ENCODE results near the gene DPH6. TPM values are rescaled to one million over a fixed set of nuclear protein-coding genes. Genes with fewer than 3 reads are reported as not detected.

The DPH6 gene
- total and polyA plus RNA-seq, 2 experiments from 2014 or later, result 14.2 to 28.6 TPM

GRCh38 chr15:35561308-35561707, 15.3 kb upstream of the DPH6 start:
- H3K36me3 ChIP-seq (ENCODE audit: low read depth), result no peaks in the 10 kb centered on the region
- no peaks in the 10 kb centered on the region for H3K79me2 ChIP-seq (ENCODE audit: insufficient read depth)
- no peak overlapping the region for H3K9ac ChIP-seq
- no peaks in the 10 kb centered on the region for H3K9me2 ChIP-seq (ENCODE audit: insufficient read depth)
- H3F3A ChIP-seq (ENCODE audit: insufficient read depth), result peaks cover 12% of the 10 kb centered on the region
- no peak overlapping the region for H3K27ac ChIP-seq
- no peaks in the 10 kb centered on the region for H4K20me1 ChIP-seq (ENCODE audit: insufficient read depth)
- no peaks in the 10 kb centered on the region for H3K27me3 ChIP-seq (replicated peaks; ENCODE audit: insufficient read depth)
- no peak for DNase-seq
- TF ChIP-seq EZH2 (IDR thresholded peaks at IDR 0.05; ENCODE audit: insufficient read depth, poor library complexity, severe bottlenecking), result no peak
- TF ChIP-seq EZH2phosphoT487 (IDR thresholded peaks at IDR 0.05; ENCODE audit: insufficient read depth, low read depth), result no peak
- no peak overlapping the region for H2AFZ ChIP-seq
- no peaks in the 10 kb centered on the region for H3K9me3 ChIP-seq (ENCODE audit: low read depth)
- in situ Hi-C loops (cut with MboI), result no loop called here
- H3K4me2 ChIP-seq (ENCODE audit: unreplicated experiment), result no peak overlapping the region
- H3K4me1 ChIP-seq (ENCODE audit: insufficient read depth), result peaks cover 13% of the 10 kb centered on the region
- no peak overlapping the region for H3K4me3 ChIP-seq
- 94% methylated on average over 1 of the region's 1 CpG for WGBS, 2 experiments (ENCODE audit: low coverage in 1 of 2, low lambda C conversion rate in 2 of 2, missing lambda C conversion rate in 2 of 2)

GRCh38 chr15:35560870-35561269, 14.9 kb upstream of the DPH6 start:
- H2AFZ ChIP-seq, result 0 out of 2 replicates have a peak overlapping the region, but pooled peaks have one; percentile 7
- no peaks in the 10 kb centered on the region for H3K36me3 ChIP-seq (ENCODE audit: low read depth)
- 76 to 84% methylated on average over 2 of the region's 2 CpGs for WGBS, 2 experiments (ENCODE audit: low coverage in 1 of 2, low lambda C conversion rate in 2 of 2, missing lambda C conversion rate in 2 of 2)
- no peak overlapping the region for H3K27ac ChIP-seq
- H3K4me1 ChIP-seq (ENCODE audit: insufficient read depth), result peaks cover 13% of the 10 kb centered on the region
- no peak for TF ChIP-seq EZH2 (IDR thresholded peaks at IDR 0.05; ENCODE audit: insufficient read depth, poor library complexity, severe bottlenecking)
- no peak for TF ChIP-seq EZH2phosphoT487 (IDR thresholded peaks at IDR 0.05; ENCODE audit: insufficient read depth, low read depth)
- H3K9me2 ChIP-seq (ENCODE audit: insufficient read depth), result no peaks in the 10 kb centered on the region
- DNase-seq, result no peak
- H4K20me1 ChIP-seq (ENCODE audit: insufficient read depth), result no peaks in the 10 kb centered on the region
- no peak overlapping the region for H3K4me3 ChIP-seq
- H3K9ac ChIP-seq, result no peak overlapping the region
- no peaks in the 10 kb centered on the region for H3K9me3 ChIP-seq (ENCODE audit: low read depth)
- no peak overlapping the region for H3K4me2 ChIP-seq (ENCODE audit: unreplicated experiment)
- in situ Hi-C loops (cut with MboI), result no loop called here
- peaks cover 15% of the 10 kb centered on the region for H3F3A ChIP-seq (ENCODE audit: insufficient read depth)
- H3K27me3 ChIP-seq (replicated peaks; ENCODE audit: insufficient read depth), result no peaks in the 10 kb centered on the region
- H3K79me2 ChIP-seq (ENCODE audit: insufficient read depth), result no peaks in the 10 kb centered on the region

- Histone ChIP-seq H3K9me3 (ENCODE audit: low read depth) (no peaks in the 10 kb centered on the region), H3K79me2 (ENCODE audit: insufficient read depth) (no peaks in the 10 kb centered on the region), H3F3A (ENCODE audit: insufficient read depth) (peaks cover 20% of the 10 kb centered on the region), H3K9ac (no peak overlapping the region), H3K27me3 (replicated peaks; ENCODE audit: insufficient read depth) (no peaks in the 10 kb centered on the region), H2AFZ (no peak overlapping the region), H3K4me1 (ENCODE audit: insufficient read depth) (peaks cover 13% of the 10 kb centered on the region), H3K4me3 (no peak overlapping the region), H3K36me3 (ENCODE audit: low read depth) (no peaks in the 10 kb centered on the region), H3K27ac (no peak overlapping the region), H3K4me2 (ENCODE audit: unreplicated experiment) (no peak overlapping the region), H4K20me1 (ENCODE audit: insufficient read depth) (no peaks in the 10 kb centered on the region), H3K9me2 (ENCODE audit: insufficient read depth) (no peaks in the 10 kb centered on the region)
- no peak for TF ChIP-seq EZH2phosphoT487 (IDR thresholded peaks at IDR 0.05; ENCODE audit: insufficient read depth, low read depth)
- no peak for DNase-seq
- in situ Hi-C loops (cut with MboI), result no loop called here
- 100% methylated on average over 1 of the region's 1 CpG for WGBS, 2 experiments (ENCODE audit: low coverage in 1 of 2, low lambda C conversion rate in 2 of 2, missing lambda C conversion rate in 2 of 2)
These were observed 14.3 kb upstream of the DPH6 start for GRCh38 chr15:35560258-35560657.

- no peak overlapping the region for H2AFZ ChIP-seq
- H3K4me1 ChIP-seq (ENCODE audit: insufficient read depth), result peaks cover 13% of the 10 kb centered on the region
- no peak overlapping the region for H3K9ac ChIP-seq
- H3K4me3 ChIP-seq, result no peak overlapping the region
- H3K27me3 ChIP-seq (replicated peaks; ENCODE audit: insufficient read depth), result no peaks in the 10 kb centered on the region
- no peaks in the 10 kb centered on the region for H3K9me2 ChIP-seq (ENCODE audit: insufficient read depth)
- no peaks in the 10 kb centered on the region for H3K79me2 ChIP-seq (ENCODE audit: insufficient read depth)
- H3F3A ChIP-seq (ENCODE audit: insufficient read depth), result peaks cover 20% of the 10 kb centered on the region
- no peak for DNase-seq
- no peaks in the 10 kb centered on the region for H3K36me3 ChIP-seq (ENCODE audit: low read depth)
- H4K20me1 ChIP-seq (ENCODE audit: insufficient read depth), result no peaks in the 10 kb centered on the region
- in situ Hi-C loops (cut with MboI), result no loop called here
- no peak overlapping the region for H3K4me2 ChIP-seq (ENCODE audit: unreplicated experiment)
- H3K27ac ChIP-seq, result no peak overlapping the region
- H3K9me3 ChIP-seq (ENCODE audit: low read depth), result no peaks in the 10 kb centered on the region
- WGBS, 2 experiments (ENCODE audit: low coverage in 1 of 2, low lambda C conversion rate in 2 of 2, missing lambda C conversion rate in 2 of 2), result 79 to 82% methylated on average over 2 of the region's 2 CpGs
- no peak for TF ChIP-seq EZH2phosphoT487 (IDR thresholded peaks at IDR 0.05; ENCODE audit: insufficient read depth, low read depth)
- TF ChIP-seq EZH2 (IDR thresholded peaks at IDR 0.05; ENCODE audit: insufficient read depth, poor library complexity, severe bottlenecking), result no peak
These were observed 13.7 kb upstream of the DPH6 start for GRCh38 chr15:35559683-35560082.

DNA sequence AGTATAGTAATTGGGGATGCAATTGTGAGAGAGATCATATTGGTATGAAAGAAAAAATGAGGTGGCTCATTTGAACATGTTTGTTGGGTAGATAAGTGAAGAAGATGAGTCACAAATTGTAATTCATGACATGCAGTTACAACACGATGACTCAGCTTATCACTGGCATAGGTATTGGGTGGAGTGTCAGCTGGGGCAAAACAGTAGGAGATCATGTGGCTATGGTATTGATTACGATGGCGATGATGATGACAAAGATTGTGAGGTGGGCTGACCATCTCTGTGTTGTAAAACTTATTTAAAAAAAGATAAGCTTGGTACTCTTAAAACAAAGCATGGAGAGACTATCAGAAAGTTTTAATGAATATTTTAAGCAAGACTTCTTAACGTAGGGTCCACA, 11.6 kb upstream of the DPH6 start:
- in situ Hi-C loops (cut with MboI), result no loop called here
- Histone ChIP-seq H3K27me3 (replicated peaks; ENCODE audit: insufficient read depth) (no peaks in the 10 kb centered on the region), H4K20me1 (ENCODE audit: insufficient read depth) (no peaks in the 10 kb centered on the region), H3K9ac (no peak overlapping the region), H3K4me2 (ENCODE audit: unreplicated experiment) (peak overlapping the region; percentile 31), H3K4me3 (no peak overlapping the region), H3K9me3 (ENCODE audit: low read depth) (no peaks in the 10 kb centered on the region), H3K4me1 (ENCODE audit: insufficient read depth) (peaks cover 13% of the 10 kb centered on the region), H3K36me3 (ENCODE audit: low read depth) (no peaks in the 10 kb centered on the region), H3K79me2 (ENCODE audit: insufficient read depth) (no peaks in the 10 kb centered on the region), H3K9me2 (ENCODE audit: insufficient read depth) (no peaks in the 10 kb centered on the region), H3K27ac (peak overlapping the region; percentile 39), H2AFZ (no peak overlapping the region), H3F3A (ENCODE audit: insufficient read depth) (peaks cover 20% of the 10 kb centered on the region)
- peak; percentile 89 for DNase-seq
- TF ChIP-seq EZH2 (IDR thresholded peaks at IDR 0.05; ENCODE audit: insufficient read depth, poor library complexity, severe bottlenecking), result no peak
- TF ChIP-seq EZH2phosphoT487 (IDR thresholded peaks at IDR 0.05; ENCODE audit: insufficient read depth, low read depth), result no peak
- whole genome bisulfite sequencing, 2 experiments (ENCODE audit: low coverage in 1 of 2, low lambda C conversion rate in 2 of 2, missing lambda C conversion rate in 2 of 2), result 70 to 72% methylated on average over 4 of the region's 4 CpGs
